ENCODE data around the gene CCNY. TPM values are rescaled to one million over a fixed set of nuclear protein-coding genes. Genes with fewer than 3 reads are reported as not detected.

Gene CCNY
- total RNA-seq, 1 experiment from 2014 or later: 62.2 TPM

GRCh38 chr10:35356725-35357092 lies 20.4 kb downstream of the CCNY start:
- Histone ChIP-seq H3K9me3 (ENCODE audit: control insufficient read depth in 1 of 2, insufficient read depth in 1 of 2, low read depth in 1 of 2, low read length in 2 of 2) (no peaks in the 10 kb centered on the region), H3K27me3 (ENCODE audit: insufficient read depth, low read length) (no peaks in the 10 kb centered on the region), H3K4me3 (replicated peaks in 1 of 2; ENCODE audit: low read depth in 1 of 2, low read length in 2 of 2) (no peak overlapping the region), H3K4me1 (ENCODE audit: control insufficient read depth in 1 of 2, insufficient read depth in 2 of 2, low read length in 2 of 2) (peaks cover 13 to 14% of the 10 kb centered on the region in 2 experiments), H3K9ac (ENCODE audit: low read length) (no peak overlapping the region), H3K79me2 (ENCODE audit: insufficient read depth, low read length) (peaks cover 92% of the 10 kb centered on the region), H3K4me2 (ENCODE audit: low read length) (no peak overlapping the region), H3K27ac (ENCODE audit: low read depth, low read length) (no peak overlapping the region), H2AFZ (ENCODE audit: low read depth, low read length, poor library complexity, severe bottlenecking) (no peak overlapping the region), H4K20me1 (ENCODE audit: insufficient read depth) (peaks cover 10% of the 10 kb centered on the region; the same call in 1 of the 2 replicates), H3K36me3 (ENCODE audit: control insufficient read depth in 1 of 2, insufficient read depth in 2 of 2, low read length in 2 of 2) (no peaks in the 10 kb centered on the region), H3K9me2 (ENCODE audit: insufficient read depth) (no peaks in the 10 kb centered on the region)
- intact Hi-C loops (cut with micrococcal nuclease): no loop called here
- DNase-seq (ENCODE audit: low read depth, low spot score): no peak
- no TSS peak for BruUV-seq (replicated peaks)
- TF ChIP-seq RAD21 (IDR thresholded peaks at IDR 0.05; ENCODE audit: low read depth) (no peak), CEBPB (IDR thresholded peaks at IDR 0.05; ENCODE audit: low read depth) (no peak), ATF3 (IDR thresholded peaks at IDR 0.05) (no peak), EGR1 (IDR thresholded peaks at IDR 0.05; ENCODE audit: low read depth) (no peak), REST (IDR thresholded peaks at IDR 0.05; ENCODE audit: low read depth) (no peak), SIN3A (IDR thresholded peaks at IDR 0.05; ENCODE audit: low read depth) (no peak), ZFX (IDR thresholded peaks at IDR 0.05) (no peak), FOSL1 (IDR thresholded peaks at IDR 0.05; ENCODE audit: low read depth) (no peak), CBX3 (IDR thresholded peaks at IDR 0.05; ENCODE audit: low read depth) (no peak), MAX (IDR thresholded peaks at IDR 0.05) (no peak), ZBTB33 (IDR thresholded peaks at IDR 0.05; ENCODE audit: extremely low read depth, insufficient replicate concordance, low read length) (no peak), CTCF (IDR thresholded peaks at IDR 0.05 in 2 of 3, conservative IDR thresholded peaks at IDR 0.05 in 1 of 3; ENCODE audit: borderline replicate concordance in 1 of 3, insufficient read depth in 1 of 3, low read depth in 2 of 3, low read length in 2 of 3) (no peak)
- ATAC-seq: no peak
- ChIA-PET POLR2A (no interaction called here), RAD21 (ENCODE audit: low non-redundant PET in 1 of 2, low total read pairs in 2 of 2, uncharacterized antibody in 2 of 2, unreplicated experiment in 2 of 2) (no interaction called here), CTCF (no interaction called here)

All from HCT116 (cell line).